Activated CD8-positive, alpha-beta memory T cell treated with anti-CD3 and anti-CD28 coated beads for 4 hours (primary cell): ENCODE results near the gene SIAH3.

Source experiments
- DNase-seq, 2 donors: peaks; one replicate each; pipeline ENCODE4 v3.0.0-alpha.2; 2020; ENCODE audit warnings: low read depth in 2 of 2

The SIAH3 gene

DNA sequence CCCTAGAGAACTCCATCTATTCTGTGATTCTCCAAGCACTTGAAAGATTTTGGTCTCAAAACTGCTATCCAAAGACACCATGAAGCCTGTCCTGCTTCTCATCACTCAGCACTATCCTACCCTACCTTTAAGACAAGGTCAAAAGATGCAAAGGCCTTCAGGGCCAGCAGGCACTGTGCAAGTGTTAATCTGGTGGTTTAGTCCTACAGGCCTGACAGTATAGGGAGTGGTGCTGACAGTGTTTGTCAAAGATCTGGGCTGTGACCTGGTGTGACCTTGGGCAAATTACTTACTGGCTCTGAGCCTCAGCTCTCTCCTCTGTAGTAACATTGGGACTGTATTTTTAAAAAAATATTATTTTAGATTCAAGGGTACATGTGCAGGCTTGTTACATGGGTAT, 28.0 kb downstream of the SIAH3 start:
- DNase-seq, result no peak

DNA sequence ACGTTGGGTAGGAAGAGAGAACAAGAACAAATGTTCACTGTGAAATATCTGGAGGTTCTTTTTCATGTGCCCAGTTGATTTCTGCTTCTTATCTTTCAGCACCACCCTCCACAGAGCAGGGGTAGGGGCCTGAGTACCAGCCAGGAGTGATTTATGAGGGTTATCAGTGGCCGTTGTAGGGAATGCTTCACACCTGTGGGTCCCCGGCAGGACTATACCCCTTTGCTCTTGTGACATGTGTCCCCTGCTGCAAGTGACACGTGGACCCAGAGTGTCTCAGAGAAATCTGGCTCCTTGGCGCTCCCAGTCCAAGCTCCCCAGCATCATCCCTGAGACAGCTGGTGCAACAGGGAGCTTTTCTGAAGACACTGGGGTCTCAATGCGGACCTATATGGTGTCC, 29.7 kb downstream of the SIAH3 start:
- DNase-seq, result no peak

DNA sequence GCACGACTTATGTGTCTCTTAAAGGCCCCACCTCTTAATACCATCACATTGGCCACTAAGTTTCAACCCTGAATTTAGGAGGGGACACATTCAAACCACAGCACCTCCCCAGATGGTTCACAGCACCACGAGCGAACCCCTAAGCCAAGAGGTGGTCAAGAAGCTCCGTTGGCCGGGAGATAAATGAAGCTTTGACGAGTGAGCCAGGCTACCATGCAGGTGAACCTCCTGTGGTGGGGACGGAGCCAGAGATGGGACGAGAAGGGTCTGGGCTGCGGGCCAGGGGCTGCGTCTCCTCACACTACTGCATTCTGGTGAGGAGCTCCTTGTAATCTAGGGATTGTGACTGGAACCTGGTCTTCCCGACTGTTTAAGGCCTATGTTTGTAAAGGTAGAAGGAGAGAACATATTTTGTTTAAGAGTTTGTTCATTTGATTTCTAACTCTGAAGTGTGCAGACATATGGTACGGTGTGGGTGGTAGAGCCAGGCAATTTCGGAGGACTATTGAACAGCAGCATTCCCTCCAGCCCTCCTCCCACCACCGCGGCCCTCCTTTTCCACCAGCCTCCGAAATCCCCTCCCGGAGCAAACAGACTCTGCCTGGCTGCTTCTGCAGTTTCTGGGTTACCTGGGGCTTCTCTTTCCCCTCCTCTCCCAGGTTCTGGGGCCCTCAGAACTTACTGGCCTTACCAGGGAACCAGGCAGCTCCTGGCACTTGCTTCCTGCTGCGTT, 31.3 kb downstream of the SIAH3 start:
- DNase-seq, result no peak

DNA sequence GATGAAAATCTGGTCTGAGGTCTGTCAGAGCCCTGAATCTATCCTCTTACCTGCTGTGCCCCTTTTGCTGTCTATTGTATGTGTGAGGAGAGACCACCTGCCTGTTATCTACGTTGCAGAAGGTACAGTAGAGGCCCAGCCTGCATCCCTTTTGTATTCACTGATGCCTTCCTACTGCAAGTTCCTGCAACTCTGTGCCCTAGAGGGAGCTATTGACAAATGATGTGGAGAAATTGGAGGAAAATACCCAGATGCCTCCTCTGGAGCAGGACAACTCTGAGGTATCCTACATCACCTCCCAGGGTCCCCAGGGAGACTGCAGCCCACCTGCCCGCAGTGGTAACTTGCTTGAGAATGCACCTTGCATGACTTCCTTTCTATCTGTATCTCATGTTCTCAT, 33.7 kb downstream of the SIAH3 start:
- DNase-seq, result no peak

GRCh38 chr13:45816427-45816826, 35.1 kb downstream of the SIAH3 start:
- DNase-seq, result no peak

GRCh38 chr13:45812695-45813372, 38.7 kb downstream of the SIAH3 start:
- no peak for DNase-seq

GRCh38 chr13:45811891-45812694, 39.5 kb downstream of the SIAH3 start:
- no peak for DNase-seq

DNA sequence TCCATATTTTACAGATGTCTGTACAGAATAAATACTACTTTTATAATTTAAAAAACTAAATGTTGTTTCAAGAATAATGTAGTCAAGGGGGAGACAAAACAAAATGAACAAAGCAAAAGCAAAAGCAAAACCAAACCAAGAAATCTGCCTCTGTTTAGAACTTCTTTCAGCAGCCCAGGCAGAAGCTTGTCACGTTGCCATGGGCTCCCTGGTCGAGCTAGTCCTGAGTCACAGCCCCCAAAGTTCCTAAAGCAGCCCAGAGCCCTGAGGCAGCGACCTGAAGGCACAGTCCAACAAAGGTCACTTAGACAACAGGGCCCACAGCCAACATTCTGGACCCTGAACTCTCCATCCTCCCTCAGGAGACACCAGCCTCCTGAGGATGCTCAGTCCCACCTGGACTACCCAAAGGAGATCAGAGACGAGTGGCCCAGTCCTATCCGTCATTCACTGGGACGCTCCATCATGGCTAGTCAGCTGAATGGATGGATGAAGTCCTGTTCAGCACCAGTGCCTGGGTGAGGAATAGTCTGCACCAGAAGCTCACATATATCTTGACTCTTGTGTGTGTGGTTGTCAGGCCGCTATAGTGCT, 41.7 kb downstream of the SIAH3 start:
- DNase-seq, result no peak

DNA sequence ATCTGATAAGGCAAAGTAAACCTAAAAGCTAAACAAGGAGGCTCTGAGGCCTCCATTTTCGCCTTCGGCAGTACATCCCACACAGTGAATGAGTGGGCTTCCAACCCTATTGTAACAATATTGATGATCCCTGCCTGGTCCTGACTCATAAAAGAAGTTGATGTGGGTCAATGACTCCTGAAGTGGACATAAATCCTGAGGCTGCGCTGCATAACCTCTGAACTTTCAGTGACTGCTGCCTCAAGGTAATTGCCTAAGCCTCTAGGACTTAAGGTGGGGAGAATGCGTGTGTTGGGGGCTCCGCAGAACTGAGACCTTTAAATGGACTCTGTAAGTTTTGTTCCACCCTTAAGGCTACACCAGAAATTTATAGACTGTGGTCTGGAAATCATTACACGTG, 42.6 kb downstream of the SIAH3 start:
- no peak for DNase-seq

- DNase-seq, result no peak
Measured at GRCh38 chr13:45807520-45808099, 43.9 kb downstream of the SIAH3 start.

GRCh38 chr13:45800485-45800884, 51.1 kb downstream of the SIAH3 start:
- no peak for DNase-seq

DNA sequence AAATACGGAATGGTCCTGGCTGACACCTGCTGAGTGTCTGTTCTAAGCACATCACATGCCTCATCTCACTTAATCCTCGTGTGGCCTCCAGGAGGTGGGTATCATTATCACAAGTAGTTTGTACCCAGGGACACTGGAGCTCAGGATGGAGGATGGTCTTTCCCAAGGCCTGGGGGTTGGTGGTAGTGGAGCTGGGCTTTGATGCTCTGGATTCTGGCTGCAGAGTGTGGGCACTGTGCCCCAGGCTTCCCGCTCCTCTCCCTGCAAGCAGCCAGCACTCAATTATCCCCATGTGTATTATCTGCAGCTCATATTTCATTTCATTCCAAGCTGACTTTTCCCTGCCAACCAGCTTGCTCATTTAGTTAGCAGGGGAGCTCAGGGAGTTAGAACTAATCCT, 52.1 kb downstream of the SIAH3 start:
- DNase-seq, result no peak

- no peak for DNase-seq
Measured at GRCh38 chr13:45798851-45799250, 52.7 kb downstream of the SIAH3 start.

GRCh38 chr13:45796426-45797235, 54.9 kb downstream of the SIAH3 start:
- DNase-seq, result no peak

- no peak for DNase-seq
Measured at GRCh38 chr13:45792827-45793303, 58.7 kb downstream of the SIAH3 start.

DNA sequence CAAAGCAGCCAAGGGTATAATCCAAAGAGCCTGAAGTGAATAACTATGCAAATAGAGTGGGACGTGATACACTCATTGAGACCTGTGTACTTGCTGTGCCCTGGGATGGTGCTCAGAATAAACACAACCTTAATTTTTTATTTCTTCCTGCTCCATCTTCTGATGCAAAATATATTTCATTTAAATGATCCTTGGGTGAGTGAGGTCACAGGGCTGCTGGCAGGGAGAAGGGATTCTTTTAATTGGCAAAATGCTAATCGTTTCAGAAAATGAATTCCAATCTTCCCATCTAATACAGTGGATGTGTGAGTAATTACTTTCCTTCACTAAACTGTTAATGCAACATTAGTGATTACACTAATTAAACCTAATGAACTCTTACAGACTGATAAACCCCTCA, 63.5 kb downstream of the SIAH3 start:
- DNase-seq, result no peak

GRCh38 chr13:45787346-45787745, 64.2 kb downstream of the SIAH3 start:
- DNase-seq, result no peak

GRCh38 chr13:45786293-45786920, 65.1 kb downstream of the SIAH3 start:
- no peak for DNase-seq

- DNase-seq, result no peak
Measured at GRCh38 chr13:45784755-45785675, 66.5 kb downstream of the SIAH3 start.
